D341Med (cell line): ENCODE measurements around the gene SLC10A1.
"Not testable (repeated sequence)": the region's sequence is repeated elsewhere in the genome, so short reads cannot be mapped to it uniquely, and the experiment has no call there.

Experiments used
- DNase-seq: peaks from one replicate; pipeline ENCODE4 v3.0.0; 2012; ENCODE audit warnings: low spot score

Gene SLC10A1

DNA sequence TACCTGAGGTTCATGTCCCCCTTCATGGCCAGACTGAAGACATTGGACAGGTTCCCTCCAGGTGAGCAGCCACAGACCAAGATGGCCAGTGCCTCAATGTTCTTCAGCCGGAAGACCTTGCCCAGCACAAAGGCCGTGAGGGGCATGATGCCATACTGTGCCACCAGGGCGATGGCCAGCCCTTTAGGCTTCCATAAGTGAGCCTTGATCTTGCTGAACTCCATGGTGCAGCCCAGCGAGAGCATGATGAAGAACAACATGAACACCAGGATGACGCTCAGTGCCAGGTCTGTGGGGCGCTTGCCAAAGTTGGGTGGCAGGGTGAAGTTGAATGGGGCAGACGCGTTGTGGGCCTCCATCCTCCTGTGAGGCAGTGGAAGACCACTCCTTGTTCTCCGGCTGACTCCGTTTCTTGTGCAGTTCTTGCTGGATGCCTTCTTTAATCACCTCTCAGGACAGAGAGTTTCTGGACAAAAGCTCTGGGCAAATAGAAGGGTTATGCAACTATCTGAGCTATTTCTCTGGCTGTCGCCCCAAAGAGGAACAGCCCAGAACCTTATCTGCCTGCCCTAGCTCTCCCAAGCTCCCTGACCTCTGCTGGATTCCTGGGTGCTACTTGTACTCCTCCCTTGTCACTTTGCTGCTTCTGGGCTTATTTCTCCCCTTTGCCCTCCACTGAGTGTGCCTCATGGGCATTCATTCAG lies at the start of gene SLC10A1:
TSS of gene SLC10A1 (minus strand) at position 445 of the 704 bp plus-strand sequence. CDS start at position 359, 86 bp downstream.
- DNase-seq, result no peak

DNA sequence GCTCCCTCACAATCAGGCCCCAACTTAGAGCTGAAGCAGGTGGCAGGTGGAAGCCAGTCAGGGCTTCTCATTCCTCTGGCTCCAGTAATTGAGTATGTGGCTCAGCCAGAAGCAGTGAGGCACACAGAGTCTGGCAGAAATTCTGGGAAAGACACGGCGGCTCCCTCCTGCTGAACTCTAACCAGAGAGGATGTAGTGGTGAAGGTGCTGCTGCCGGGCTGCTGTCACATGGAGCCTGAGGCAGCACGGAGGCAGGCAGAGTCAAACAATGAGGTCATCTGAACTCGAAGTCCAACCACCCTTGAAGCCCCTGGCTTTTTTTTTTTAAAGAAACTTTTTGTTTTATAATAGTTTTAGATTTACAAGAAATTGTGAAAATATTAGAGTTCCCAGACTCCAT lies 48.7 kb upstream of the SLC10A1 start:
- no peak for DNase-seq

DNA sequence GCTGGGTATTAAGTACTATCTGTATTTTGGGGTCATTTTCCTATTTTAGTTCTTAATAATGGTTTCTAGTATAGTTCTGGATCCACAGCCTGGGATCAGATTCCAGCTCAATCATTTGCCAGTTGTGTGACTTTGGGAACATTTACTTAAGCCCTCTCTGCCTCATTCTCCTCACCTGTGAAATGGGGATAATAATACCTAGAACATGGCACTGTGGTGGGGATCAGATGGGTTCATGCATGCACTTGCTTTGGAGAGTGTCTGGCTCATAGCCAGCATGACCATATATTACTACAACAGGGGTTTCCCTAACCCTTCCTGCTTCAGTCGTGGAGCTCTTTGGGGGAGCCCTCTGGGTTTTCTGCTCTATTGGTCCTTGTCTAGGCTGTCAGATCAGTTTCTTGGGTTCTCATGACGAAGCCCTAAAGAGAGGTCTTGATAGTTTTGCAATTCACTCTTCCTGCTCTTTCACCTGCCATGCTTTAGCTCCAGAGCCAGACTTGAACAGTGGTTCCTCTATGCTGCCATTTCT lies 48.1 kb upstream of the SLC10A1 start:
- no peak for DNase-seq

DNA sequence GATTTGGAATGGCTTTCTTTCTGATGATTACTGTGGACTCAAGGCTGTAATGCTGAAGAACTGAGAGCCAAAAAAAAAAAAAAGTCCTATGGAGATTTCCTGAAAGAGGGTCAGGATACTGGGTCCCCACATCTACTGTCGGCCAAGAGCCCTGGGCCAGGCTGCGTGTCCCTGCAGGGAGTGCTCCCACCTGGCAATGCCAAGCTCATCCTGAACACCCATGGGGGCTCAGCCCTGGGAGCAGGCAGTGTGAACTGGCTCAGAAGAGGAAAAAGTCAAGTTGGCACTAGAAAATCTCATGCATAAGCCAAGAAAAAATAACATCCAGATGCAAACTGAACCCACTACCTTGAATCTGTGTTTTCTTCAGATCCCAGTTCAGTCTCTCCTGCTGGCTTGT lies 47.1 kb upstream of the SLC10A1 start:
- DNase-seq, result no peak

DNA sequence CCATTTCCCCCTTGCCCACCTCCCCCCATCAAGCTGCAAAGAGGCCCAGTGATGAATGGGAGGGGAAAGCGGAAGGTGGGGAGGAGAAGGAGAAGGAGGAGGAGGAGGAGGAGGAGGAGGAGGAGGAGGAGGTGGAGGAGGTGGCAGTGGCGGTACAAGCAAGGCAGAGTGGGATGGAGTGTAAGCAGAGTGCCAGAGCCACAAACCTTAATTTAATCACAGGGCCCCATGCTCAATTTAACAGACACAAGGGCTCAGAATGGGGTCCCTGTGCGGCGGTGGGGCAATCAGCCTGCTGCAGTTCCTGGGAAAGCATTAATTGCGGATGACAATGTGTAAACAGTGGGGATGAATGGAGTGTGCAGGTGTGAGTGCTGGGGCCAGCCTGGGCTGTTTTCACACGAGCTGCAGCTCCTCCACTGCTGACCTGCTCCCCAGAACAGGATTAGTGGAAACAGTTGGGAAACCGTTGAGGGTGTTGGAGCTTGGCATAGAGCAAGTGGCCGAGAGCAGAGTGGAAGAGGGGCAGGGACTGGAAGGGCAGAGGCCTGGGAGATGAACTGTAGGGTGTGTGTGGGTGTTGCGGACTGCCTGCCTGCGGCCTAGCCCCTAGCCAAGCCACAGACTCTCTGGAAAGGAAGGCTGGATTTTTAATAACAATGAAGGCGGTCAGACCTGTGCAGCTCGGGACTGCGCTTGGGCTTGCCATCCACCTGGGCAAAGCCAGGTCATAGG lies 45.8 kb upstream of the SLC10A1 start:
- DNase-seq, result no peak

DNA sequence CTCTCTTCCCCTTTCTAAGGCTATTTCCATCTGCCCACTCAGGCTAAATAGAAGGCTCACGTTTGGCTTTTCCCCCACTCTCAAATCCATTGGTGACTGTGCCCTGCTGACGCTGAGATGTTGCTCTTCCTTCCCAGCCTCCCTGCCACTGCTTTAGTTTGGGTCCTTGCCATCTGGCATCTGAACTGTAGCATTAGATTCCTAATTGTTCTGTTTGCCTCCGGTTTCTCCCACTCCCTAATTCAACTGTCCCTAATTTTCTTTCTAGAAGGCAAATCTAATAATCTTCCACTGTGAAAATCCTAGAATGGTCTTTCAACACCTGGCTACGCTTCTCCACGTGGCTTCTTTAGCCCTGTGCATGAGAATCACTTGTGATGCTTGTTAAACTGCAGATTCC lies 44.6 kb upstream of the SLC10A1 start:
- no peak for DNase-seq

DNA sequence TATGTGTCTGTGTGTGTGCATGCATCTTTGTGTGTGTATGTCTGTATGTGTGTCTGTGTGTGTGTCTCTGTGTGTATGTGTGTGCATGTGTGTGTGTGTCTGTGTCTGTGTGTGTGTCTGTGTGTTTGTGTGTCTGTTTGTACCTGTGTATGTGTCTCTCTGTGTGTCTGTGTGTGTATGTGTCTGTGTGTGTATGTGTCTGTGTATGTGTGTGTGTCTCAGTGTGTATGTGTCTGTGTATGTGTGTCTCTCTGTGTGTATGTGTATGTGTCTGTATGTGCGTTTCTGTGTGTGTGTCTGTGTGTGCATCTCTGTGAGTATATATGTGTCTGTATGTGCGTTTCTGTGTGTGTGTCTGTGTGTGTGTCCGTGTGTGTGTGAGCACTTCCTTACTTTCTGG lies 42.6 kb upstream of the SLC10A1 start:
- no peak for DNase-seq

DNA sequence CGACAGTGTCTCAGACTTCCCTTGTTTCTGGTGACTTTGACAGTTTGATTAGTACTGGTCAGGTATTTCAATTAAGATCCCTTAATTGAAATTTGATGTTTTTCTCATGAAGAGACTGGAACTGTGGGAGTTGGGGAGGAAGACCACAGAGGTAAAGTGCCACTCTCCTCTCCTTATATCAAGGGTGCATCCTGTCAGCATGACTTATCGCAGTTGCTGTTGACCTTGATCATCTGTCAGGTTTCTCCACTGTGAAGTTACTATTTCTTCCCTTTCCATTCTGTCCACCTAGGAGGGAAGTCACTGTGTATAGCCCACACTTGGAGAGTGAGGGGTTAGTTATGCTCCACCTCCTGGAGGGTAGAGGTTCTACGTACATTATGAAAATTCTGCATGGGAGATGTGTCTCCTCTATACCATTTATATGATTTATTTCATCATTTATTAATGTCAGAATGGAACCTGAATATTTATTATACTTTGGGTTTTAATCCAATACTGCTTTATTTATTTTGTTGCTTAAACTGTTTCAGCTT lies 41.9 kb upstream of the SLC10A1 start:
- no peak for DNase-seq

DNA sequence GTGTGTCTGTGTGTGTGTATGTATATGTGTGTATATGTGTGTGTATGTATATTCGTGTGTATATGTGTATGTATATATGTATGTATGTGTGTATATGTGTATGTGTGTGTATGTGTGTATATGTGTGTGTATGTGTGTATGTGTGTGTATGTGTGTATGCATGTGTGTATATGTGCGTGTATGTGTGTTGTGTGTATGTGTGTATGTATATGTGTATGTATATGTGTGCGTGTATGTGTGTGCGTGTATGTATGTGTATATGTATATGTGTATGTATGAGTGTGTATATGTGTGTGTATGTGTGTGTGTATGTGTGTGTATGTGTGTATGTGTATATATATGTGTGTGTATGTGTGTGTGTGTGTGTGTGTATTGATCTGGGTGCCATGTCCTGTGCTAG lies 31.8 kb upstream of the SLC10A1 start:
- DNase-seq, result no peak

DNA sequence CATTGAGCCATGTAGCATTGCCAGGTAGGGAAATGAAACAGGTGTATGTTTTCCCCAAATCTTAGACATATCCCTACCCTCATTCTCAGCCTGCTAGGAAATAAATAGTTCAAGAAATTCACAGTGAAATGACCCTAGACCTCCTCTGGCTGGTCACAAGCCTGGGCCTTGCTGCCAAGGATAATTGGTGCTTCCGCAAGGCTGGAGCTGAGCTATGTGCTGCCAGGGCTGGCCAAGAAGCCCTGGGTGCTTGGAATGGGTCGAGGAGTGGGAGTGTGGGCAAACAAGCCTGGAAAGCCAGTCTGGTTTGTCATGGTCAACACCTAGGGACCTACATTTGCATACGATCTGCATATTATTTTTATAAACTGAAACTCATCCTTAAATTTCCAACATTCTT lies 31.3 kb upstream of the SLC10A1 start:
- no peak for DNase-seq

DNA sequence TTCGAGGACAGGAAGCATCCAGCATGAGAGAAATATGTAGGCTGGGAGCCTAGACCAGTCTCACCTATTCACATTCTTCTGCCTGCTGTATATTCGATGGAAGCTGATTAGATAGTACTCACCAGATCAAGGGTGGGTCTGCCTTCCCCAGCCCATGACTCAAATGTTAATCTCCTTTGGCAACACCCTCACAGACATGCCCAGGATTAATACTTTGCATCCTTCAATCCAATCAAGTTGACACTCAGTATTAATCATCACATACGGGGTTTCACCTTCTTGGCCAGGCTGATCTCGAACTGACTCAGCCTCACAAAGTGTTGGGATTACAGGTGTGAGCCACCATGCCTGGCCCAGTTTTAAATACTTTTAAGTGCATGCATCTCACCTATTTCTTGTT lies 30.5 kb upstream of the SLC10A1 start:
- no peak for DNase-seq

DNA sequence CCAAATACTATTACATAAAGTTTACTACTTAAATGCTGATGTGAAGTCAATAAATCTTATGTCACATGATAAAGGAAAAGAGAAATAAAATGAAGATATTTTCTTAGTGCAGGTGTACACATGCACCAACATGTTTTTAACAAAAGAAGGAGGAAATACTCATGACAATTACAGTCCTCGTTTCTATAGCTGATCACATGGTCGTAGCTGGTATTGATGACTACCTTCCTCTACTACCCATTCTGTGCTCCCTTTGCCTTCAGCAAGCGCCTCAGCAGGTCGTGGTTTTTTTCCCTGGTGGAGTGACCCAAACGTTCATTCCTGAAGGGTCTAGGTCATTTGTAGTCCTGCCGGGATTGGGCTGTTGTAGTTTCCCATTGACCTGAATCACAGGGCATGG lies 25.4 kb upstream of the SLC10A1 start:
- no peak for DNase-seq

DNA sequence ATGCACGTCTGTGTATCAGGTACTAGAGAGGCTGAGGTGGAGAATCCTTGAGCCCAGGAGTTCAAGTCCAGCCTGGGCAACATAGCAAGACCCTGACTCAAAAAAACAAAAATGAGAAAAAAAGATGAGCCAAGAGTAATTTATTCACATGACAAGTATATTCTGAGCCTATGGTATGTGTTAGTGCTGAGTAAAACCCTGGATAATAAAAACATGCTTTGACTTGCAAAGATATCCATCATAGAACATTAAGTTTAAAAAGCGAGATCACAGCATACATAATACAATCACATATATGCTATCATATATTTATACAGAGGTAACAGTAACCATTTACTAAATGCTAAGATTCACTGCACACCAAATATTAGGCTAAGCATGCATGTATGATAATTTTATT lies 23.9 kb upstream of the SLC10A1 start:
- no peak for DNase-seq

DNA sequence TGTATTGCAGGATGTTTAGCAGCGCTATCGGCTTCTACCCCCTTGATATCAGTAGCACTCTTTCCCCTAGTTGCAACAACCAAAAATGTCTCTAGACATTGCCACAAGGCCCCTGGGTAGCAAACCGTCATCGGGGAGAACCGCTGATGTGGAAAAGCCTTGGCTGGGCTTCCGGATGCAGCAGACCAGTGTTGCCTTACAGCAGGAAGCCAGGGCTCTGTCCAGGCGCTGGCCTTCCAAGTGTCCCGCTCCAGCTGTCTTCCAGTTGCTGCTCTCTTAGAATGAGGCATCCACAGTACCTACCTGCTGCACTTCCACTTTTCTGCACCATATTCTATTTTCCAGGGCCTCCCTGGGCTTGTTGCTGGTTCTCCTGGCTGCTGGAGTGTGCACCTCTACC lies 22.6 kb upstream of the SLC10A1 start:
- no peak for DNase-seq

DNA sequence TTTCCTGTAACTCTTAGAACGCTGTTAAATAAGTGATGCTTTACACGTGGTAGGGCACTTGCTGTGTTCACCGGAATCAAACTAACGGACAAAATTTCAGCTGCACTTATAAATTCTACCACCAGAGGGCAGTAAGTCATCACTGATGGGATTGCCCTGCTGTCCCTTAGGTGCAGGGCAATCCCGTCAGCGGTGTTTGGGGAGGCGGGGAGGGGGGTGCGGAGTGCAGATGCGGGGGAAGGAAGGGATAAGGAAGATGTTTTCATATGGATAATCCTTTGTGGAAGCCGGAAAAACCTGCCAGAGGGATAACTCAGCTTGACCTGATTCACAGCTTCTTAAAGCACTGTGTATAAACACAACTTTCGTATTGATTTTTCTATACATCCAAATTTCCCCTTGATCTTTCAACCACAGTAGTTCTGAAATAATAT lies 21.7 kb upstream of the SLC10A1 start:
- peak; percentile 85 for DNase-seq

DNA sequence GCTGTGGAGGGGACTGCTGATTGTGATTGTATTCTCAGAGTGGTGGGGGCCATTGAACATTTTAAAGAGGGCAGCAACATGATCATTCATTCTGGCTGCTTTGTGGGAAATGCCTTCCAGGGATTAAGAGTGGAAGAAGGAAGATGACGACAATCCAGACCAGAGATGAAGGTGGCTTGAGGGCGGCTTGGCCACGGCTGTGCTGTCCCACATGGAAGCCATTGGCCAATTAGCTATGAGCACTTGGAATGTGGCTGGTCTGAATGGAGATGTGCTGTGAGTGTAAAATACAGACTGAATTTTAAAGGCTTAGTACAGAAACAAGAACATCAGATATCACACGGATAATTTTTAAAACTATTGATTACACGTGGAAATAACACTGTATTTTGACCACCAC lies 19.2 kb upstream of the SLC10A1 start:
- DNase-seq, result no peak

DNA sequence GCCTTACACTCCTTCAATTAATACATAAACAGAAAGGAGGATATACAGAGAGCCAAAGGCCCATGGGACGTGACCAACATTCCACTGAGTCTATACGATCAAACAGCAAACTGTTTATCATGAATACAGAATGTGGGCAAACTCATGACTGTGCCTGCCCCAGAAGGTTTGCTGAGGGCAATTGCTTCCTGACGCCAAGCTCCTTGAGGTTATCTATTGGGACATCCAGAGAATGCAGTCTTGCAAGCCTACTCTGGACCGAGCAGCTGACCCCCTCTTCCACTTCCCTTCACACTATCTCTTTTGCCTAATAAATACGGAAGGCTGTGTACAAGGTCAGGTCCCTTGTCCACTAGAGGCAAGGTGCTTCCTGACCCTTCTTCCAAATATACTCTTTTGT lies 18.5 kb upstream of the SLC10A1 start:
- no peak for DNase-seq

DNA sequence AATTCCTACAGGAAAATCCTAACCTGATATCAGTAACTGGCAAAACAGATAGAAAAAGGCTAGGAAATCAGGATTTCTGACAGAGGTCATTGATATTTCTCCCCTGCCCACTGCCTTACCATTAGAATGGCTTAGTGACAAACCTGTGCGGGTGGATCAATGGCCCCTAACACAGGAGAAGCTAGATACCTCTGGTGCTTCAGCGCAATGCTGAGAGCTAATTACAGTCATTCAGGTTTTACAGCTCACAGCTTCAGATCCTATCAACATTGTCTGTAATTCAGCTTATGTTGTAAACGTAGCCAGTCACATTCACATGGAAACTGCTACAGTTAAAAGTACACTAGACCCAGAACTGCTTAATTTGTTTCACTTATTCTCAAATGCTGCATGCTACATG lies 17.4 kb upstream of the SLC10A1 start:
- no peak for DNase-seq

DNA sequence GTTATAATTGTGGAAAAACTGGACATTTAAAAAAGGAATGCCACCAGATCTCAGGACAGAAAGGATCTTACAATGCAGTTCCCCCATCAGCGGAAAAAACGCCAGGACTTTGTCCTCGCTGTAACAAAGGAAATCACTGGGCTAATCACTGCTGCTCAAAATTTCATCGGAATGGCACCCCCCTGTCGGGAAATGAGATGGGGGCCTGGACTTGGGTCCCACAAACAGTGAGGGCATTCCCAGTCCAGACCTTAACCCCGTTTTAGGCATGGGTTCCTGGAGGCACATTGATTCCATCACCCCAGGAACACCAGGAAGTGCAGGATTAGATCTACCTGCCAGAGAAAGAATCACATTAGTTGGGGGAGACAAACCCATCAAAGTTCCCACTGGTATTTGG lies 16.3 kb upstream of the SLC10A1 start:
- DNase-seq, result not testable (repeated sequence)

DNA sequence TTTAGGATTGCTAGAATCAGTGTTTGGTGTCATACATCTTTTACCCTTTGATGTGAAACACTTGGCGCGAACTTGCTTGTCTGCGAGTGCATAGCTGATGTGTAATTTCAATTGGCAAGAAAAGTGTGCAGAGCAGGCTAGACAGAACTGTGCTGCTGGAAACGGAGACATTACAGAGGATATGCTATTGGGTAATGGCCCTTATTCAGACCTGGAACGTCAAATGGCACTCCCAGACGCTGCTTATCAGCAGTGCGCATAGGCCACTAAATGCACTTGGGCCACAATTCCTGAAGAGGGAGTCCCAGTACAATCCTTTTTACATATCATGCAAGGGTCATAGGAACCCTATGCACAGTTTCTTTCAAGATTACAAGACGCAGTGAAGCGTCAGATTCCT lies 15.7 kb upstream of the SLC10A1 start:
- no peak for DNase-seq

DNA sequence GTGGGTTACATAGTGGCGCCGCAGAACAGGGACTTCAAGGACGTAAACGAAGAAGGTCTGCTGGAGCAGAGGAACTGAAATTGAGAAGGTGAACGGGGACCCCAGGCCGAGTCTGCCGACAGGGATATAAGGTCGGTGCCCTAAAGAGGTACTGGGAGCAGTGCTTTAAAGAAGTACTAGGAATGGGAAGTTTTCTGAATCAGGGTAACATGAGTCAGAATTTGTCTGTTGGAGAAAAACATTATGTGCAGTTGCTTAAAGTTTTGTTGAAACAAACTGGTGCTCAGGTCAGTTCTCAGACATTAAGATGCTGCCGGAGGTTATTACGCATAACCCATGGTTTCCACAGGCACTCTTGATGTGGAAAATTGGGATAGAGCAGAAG lies 14.8 kb upstream of the SLC10A1 start:
- DNase-seq, result no peak

DNA sequence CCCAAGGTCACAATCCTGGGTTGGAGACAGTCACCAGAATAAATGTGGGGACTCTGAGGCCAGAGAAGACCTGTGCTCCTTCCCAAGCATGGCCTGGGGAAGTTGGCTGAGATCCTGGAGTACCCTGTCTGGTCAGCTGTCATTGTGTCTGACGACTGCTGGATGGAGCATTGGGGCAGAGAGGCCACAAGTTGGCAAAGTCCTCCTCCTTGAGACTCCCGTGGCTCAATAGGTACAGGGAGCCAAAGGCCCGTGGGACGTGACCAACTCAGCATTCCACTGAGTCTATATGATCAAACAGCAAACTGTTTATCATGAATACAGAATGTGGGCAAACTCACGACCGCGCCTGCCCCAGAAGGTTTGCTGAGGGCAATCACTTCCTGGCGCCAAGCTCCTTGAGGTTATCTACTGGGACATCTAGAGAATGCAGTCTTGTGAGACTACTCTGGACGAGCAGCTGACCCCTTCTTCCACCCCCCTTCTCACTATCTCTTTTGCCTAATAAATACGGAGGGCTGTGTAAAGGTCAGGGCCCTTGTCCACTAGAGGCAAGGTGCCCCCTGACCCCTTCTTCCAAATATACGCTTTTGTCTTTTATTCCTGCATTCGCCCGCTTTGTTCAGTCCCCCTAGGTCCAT lies 14.3 kb upstream of the SLC10A1 start:
- DNase-seq, result no peak
